ENCODE data around the gene DEDD2.

DEDD2 gene

GRCh38 chr19:42149447-42150202 is 67.9 kb downstream of the DEDD2 start:
- DNase-seq (ENCODE audit: low read depth): no peak
- no peak for TF ChIP-seq CTCF (IDR thresholded peaks at IDR 0.05; ENCODE audit: insufficient read depth, low read depth, low read length, missing control alignments)
- H3K4me3 ChIP-seq (ENCODE audit: low read length): no peak overlapping the region
